Measurements from ENCODE around the gene PCDHGA7.
"Not testable (repeated sequence)": the region's sequence is repeated elsewhere in the genome, so short reads cannot be mapped to it uniquely, and the experiment has no call there.

The PCDHGA7 gene

GRCh38 chr5:141398608-141399007, 16.1 kb downstream of the PCDHGA7 start:
- no peak for DNase-seq (ENCODE audit: low read depth in 2 of 2)

- DNase-seq (ENCODE audit: low read depth in 2 of 2): no peak
Observed at GRCh38 chr5:141399555-141400258, 17.2 kb downstream of the PCDHGA7 start.

GRCh38 chr5:141402553-141403243, 20.2 kb downstream of the PCDHGA7 start, which contains the start of gene PCDHGA9:
Gene PCDHGA9, plus strand, starts transcription at chr5:141402778. Its CDS starts 175 bp downstream, at chr5:141402953.
- DNase-seq (ENCODE audit: low read depth in 2 of 2): no peak

- DNase-seq (ENCODE audit: low read depth in 2 of 2): no peak
Observed at GRCh38 chr5:141403387-141403786, 20.8 kb downstream of the PCDHGA7 start.

- DNase-seq (ENCODE audit: low read depth in 2 of 2): not testable (repeated sequence)
Observed at GRCh38 chr5:141407790-141408505, 25.4 kb downstream of the PCDHGA7 start, which contains the start of gene PCDHGB6. Gene PCDHGB6, plus strand, starts transcription at chr5:141408021. Its CDS starts 182 bp downstream, at chr5:141408203.

GRCh38 chr5:141409598-141410306, 27.2 kb downstream of the PCDHGA7 start:
- no peak for DNase-seq (ENCODE audit: low read depth in 2 of 2)

- no peak for DNase-seq (ENCODE audit: low read depth in 2 of 2)
Observed at GRCh38 chr5:141411575-141411974, 29.0 kb downstream of the PCDHGA7 start.

GRCh38 chr5:141412854-141413539, 30.5 kb downstream of the PCDHGA7 start, which contains the start of gene PCDHGA10:
Gene PCDHGA10, plus strand, starts transcription at chr5:141412987. Its CDS starts 189 bp downstream, at chr5:141413176.
- peak in 1 of 2 experiments; percentile 47 for DNase-seq (ENCODE audit: low read depth in 2 of 2)

- no peak for DNase-seq (ENCODE audit: low read depth in 2 of 2)
Observed at GRCh38 chr5:141413540-141414069, 31.1 kb downstream of the PCDHGA7 start.

- DNase-seq (ENCODE audit: low read depth in 2 of 2): not testable (repeated sequence)
Observed at GRCh38 chr5:141414548-141415274, 32.2 kb downstream of the PCDHGA7 start.

- DNase-seq (ENCODE audit: low read depth in 2 of 2): not testable (repeated sequence)
Observed at GRCh38 chr5:141415275-141415618, 32.7 kb downstream of the PCDHGA7 start.

- DNase-seq (ENCODE audit: low read depth in 2 of 2): peak; percentile 61 to 65
Observed at GRCh38 chr5:141417494-141418172, 35.1 kb downstream of the PCDHGA7 start, which contains the start of gene PCDHGB7. Gene PCDHGB7, plus strand, starts transcription at chr5:141417677. Its CDS starts 183 bp downstream, at chr5:141417860.

- DNase-seq (ENCODE audit: low read depth in 2 of 2): no peak
Observed at GRCh38 chr5:141419074-141419880, 36.7 kb downstream of the PCDHGA7 start.

- peak in 1 of 2 experiments; percentile 41 for DNase-seq (ENCODE audit: low read depth in 2 of 2)
Observed at GRCh38 chr5:141420855-141421488, 38.4 kb downstream of the PCDHGA7 start, which contains the start of gene PCDHGA11. Gene PCDHGA11, plus strand, starts transcription at chr5:141421051. Its CDS starts 177 bp downstream, at chr5:141421228.

GRCh38 chr5:141421489-141421855, 38.9 kb downstream of the PCDHGA7 start:
- DNase-seq (ENCODE audit: low read depth in 2 of 2): no peak

- DNase-seq (ENCODE audit: low read depth in 2 of 2): no peak
Observed at GRCh38 chr5:141422742-141423291, 40.3 kb downstream of the PCDHGA7 start.

GRCh38 chr5:141427783-141428426, 45.4 kb downstream of the PCDHGA7 start:
- no peak for DNase-seq (ENCODE audit: low read depth in 2 of 2)
